Esophagus muscularis mucosa (tissue), 4 donors: Measurements from ENCODE around the gene PPP1R14B. TPM values are rescaled to one million over a fixed set of nuclear protein-coding genes. Genes with fewer than 3 reads are reported as not detected.

Experiments
- DNase-seq: peaks from one replicate; pipeline ENCODE4 v3.0.0-alpha.2; 2017; ENCODE audit errors: extremely low spot score
- H3K27ac ChIP-seq, 4 donors: fragments of 200-600 bp; sonication (generic); replicated peaks in 1 of 4; 1 replicate in 3 of 4; 2 replicates in 1 of 4; pipeline ENCODE4 v1.5.1; 2016 to 2019; ENCODE audit warnings: mild to moderate bottlenecking in 1 of 4
- H3K27me3 ChIP-seq, 4 donors: fragments of 200-600 bp; sonication (generic); one replicate each; pipeline versions ENCODE4 v1.5.1 to v1.6.0; 2016 to 2019
- H3K36me3 ChIP-seq, 4 donors: fragments of 200-600 bp; sonication (generic); one replicate each; pipeline ENCODE4 v1.5.1; 2016 to 2019
- H3K4me1 ChIP-seq, 4 donors: fragments of 200-600 bp; sonication (generic); one replicate each; pipeline ENCODE4 v1.5.1; 2016 to 2019
- H3K4me3 ChIP-seq, 4 donors: fragments of 200-600 bp; sonication (generic); 1 replicate in 2 of 4; 2 replicates in 2 of 4; pipeline ENCODE4 v1.5.1; 2016 to 2019; ENCODE audit warnings: mild to moderate bottlenecking in 4 of 4, moderate library complexity in 1 of 4
- H3K9me3 ChIP-seq, 4 donors: fragments of 200-600 bp; sonication (generic); 1 replicate in 3 of 4; 2 replicates in 1 of 4; pipeline ENCODE4 v1.5.1; 2016 to 2019
- EP300 ChIP-seq: sonication (generic); formaldehyde crosslinking; IDR thresholded peaks from one replicate; pipeline ENCODE4 v1.6.1; 2017; ENCODE audit warnings: antibody characterized with exemption
- POLR2A ChIP-seq: fragments of 450-650 bp; IDR thresholded peaks from one replicate; pipeline ENCODE4 v1.6.1; 2017; ENCODE audit warnings: antibody characterized with exemption, moderate library complexity, mild to moderate bottlenecking, low read depth
- POLR2AphosphoS5 ChIP-seq, 2 donors: sonication (generic); formaldehyde crosslinking; IDR thresholded peaks; one replicate each; pipeline ENCODE4 v1.6.1; 2017; ENCODE audit warnings: antibody characterized with exemption in 2 of 2
- WGBS: methylation state at CpG from one replicate; pipeline ENCODE4 v1.1.5; 2018; 5-methylcytosine and 5-hydroxymethylcytosine counted together
- intact Hi-C: fragments of 100-400 bp; cut with DNase I; formaldehyde crosslinking; loops from one replicate; pipeline ENCODE4 v1.15.1; 2023
- total RNA-seq, 4 donors: library from RNA; depleted of rRNA; stranded (reverse); fragments of >200 nt; gene quantifications; one replicate each; pipeline versions ENCODE4 v1.1.0 to v1.2.1, GENCODE V29; 2016
- TF ChIP-seq, protein P1 (sequence below), 3 experiments: fragments of 200-600 bp in 2 of 3; fragments of 450-650 bp in 1 of 3; sonication (generic) in 2 of 3; IDR thresholded peaks; one replicate each; pipeline ENCODE4 v1.5.1; 2017 to 2019; ENCODE audit warnings: antibody characterized with exemption in 3 of 3, mild to moderate bottlenecking in 2 of 3, moderate library complexity in 1 of 3

The PPP1R14B gene, protein sequence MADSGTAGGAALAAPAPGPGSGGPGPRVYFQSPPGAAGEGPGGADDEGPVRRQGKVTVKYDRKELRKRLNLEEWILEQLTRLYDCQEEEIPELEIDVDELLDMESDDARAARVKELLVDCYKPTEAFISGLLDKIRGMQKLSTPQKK
- total RNA-seq: 10 to 100 TPM; 50.4 to 92.9 (median 79.8) TPM

DNA sequence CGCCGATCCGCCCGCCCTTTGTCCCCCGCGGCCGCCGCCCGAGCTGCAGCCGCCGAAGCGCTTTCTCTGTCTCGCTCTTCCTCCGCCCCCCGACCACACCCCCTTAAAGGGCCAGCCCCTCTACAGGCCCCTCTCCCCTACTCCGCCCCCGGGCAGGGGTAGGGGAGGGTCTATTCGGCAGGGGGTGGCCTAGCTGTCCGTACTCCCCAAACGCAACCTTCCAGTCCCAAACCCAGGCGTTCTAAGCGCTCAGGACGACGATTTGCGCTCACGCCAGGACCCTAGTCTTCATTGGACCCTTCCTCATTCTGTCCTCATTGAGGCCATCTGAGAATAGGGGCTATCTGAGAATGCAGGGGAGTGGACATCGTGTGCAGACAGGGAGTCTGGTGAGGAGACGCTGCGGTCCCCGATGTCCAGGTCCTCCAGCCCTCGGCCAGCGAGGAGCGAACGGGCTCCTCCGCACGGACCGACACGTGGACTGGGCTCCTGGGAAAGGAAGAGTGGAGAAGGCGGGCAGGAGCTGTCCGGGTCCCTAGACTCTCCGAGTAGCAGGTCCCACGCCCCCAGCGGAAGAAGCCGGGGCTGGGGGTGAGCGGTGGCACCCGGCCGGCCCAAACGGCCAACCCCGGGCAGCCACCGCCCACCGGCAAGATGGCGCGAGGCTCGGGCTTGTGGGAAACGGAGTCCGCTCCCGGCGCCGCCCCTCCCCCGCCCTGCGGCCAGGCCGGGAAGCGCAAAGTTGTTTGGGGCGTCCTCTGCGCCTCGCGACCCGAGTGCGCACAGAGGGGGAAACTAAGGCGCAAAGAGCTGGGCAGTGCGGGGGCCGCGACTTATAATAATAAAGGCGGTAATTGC is at the start of gene PPP1R14B:
Gene PPP1R14B, minus strand, starts transcription at position 73 of the 858 bp plus-strand sequence. CDS start 270 bp downstream, outside the sequence.
- Histone ChIP-seq H3K4me1 (peaks cover 42 to 75% (median 62%) of the 10 kb centered on the region in 4 donors), H3K4me3 (peak within 1 kb of the TSS; percentile 65 to 86 (median 72)), H3K27me3 (no peaks in the 10 kb centered on the region), H3K36me3 (peaks cover 7 to 17% (median 16%) of the 10 kb centered on the region in 4 donors), H3K27ac (peak within 1 kb of the TSS; percentile 85 to 95 (median 86)), H3K9me3 (no peaks in the 10 kb centered on the region)
- TF ChIP-seq, protein P1, sequence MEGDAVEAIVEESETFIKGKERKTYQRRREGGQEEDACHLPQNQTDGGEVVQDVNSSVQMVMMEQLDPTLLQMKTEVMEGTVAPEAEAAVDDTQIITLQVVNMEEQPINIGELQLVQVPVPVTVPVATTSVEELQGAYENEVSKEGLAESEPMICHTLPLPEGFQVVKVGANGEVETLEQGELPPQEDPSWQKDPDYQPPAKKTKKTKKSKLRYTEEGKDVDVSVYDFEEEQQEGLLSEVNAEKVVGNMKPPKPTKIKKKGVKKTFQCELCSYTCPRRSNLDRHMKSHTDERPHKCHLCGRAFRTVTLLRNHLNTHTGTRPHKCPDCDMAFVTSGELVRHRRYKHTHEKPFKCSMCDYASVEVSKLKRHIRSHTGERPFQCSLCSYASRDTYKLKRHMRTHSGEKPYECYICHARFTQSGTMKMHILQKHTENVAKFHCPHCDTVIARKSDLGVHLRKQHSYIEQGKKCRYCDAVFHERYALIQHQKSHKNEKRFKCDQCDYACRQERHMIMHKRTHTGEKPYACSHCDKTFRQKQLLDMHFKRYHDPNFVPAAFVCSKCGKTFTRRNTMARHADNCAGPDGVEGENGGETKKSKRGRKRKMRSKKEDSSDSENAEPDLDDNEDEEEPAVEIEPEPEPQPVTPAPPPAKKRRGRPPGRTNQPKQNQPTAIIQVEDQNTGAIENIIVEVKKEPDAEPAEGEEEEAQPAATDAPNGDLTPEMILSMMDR (IDR thresholded peaks at IDR 0.05): peak in 2 of 3 experiments; percentile 18
- no peak for TF ChIP-seq EP300
- TF ChIP-seq POLR2A: peak; percentile 12
- peak; percentile 73 to 76 for TF ChIP-seq POLR2AphosphoS5 (IDR thresholded peaks at IDR 0.05)
- DNase-seq: no peak
- intact Hi-C loops: no loop called here
- 4% methylated on average over 10 of the region's 74 CpGs for WGBS

DNA sequence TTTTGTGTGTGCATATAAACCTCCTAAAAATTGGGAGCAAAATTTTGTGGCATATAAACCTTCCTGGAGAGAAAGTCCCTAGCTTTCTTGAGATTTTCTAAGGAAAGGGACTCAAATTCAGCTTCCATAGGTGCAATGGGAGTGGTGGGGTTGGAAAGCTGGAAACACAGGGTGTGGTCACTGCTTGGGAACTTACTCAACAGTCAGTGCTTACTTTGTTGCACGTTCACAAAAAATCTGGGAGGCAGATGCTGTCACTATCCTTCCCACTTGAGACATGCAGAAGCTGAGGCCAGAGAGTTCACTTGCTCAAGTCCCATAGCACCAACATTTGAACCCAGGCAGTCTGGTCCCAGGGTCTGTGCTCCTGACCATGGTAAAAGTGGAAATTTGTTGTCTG is 49.5 kb upstream of the PPP1R14B start:
- TF ChIP-seq POLR2AphosphoS5 (IDR thresholded peaks at IDR 0.05): no peak
- TF ChIP-seq, protein P1 (IDR thresholded peaks at IDR 0.05): no peak
- TF ChIP-seq EP300: no peak
- no peak for TF ChIP-seq POLR2A
- H3K9me3 ChIP-seq: no peaks in the 10 kb centered on the region
- no peak overlapping the region for H3K4me3 ChIP-seq
- 43% methylated on average over 1 of the region's 1 CpG for WGBS
- H3K27ac ChIP-seq: no peak overlapping the region
- peaks cover 34 to 42% (median 41%) of the 10 kb centered on the region in 4 donors for H3K4me1 ChIP-seq
- H3K27me3 ChIP-seq: peaks cover 16 to 99% (median 61%) of the 10 kb centered on the region in 4 donors
- no peak for DNase-seq
- intact Hi-C loops: loop anchor here (5.0 kb wide), 1 partner anchor 94 kb away; no protein-coding TSS in a partner anchor
- H3K36me3 ChIP-seq: no peaks in the 10 kb centered on the region

DNA sequence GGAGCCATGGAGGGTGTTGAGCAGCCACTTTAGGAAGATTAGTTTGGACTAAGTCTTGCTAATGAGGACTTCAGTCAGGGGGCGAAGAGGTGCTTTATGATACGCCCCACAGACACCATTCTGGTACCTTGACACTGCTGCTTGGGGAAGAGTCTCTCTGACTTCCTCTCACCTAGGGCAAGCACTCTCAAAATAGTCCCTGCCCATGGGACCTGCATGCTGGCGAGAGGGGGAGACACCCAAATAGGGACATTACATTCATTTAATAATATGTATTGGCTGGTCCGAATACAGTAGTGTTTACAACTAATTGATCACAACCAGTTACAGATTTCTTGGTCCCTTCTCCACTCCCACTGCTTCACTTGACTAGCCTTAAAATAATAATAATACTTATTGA is 49.0 kb upstream of the PPP1R14B start:
- WGBS: 95% methylated on average over 4 of the region's 4 CpGs
- Histone ChIP-seq H3K27me3 (peaks cover 16 to 100% (median 65%) of the 10 kb centered on the region in 4 donors), H3K27ac (no peak overlapping the region), H3K4me1 (peaks cover 35 to 41% (median 40%) of the 10 kb centered on the region in 4 donors), H3K9me3 (no peaks in the 10 kb centered on the region), H3K4me3 (no peak overlapping the region), H3K36me3 (no peaks in the 10 kb centered on the region)
- TF ChIP-seq POLR2AphosphoS5 (IDR thresholded peaks at IDR 0.05): no peak
- TF ChIP-seq, protein P1 (IDR thresholded peaks at IDR 0.05): no peak
- TF ChIP-seq EP300: no peak
- TF ChIP-seq POLR2A: no peak
- intact Hi-C loops: loop anchor here (5.0 kb wide), 1 partner anchor 93 kb away; no protein-coding TSS in a partner anchor
- DNase-seq: no peak

DNA sequence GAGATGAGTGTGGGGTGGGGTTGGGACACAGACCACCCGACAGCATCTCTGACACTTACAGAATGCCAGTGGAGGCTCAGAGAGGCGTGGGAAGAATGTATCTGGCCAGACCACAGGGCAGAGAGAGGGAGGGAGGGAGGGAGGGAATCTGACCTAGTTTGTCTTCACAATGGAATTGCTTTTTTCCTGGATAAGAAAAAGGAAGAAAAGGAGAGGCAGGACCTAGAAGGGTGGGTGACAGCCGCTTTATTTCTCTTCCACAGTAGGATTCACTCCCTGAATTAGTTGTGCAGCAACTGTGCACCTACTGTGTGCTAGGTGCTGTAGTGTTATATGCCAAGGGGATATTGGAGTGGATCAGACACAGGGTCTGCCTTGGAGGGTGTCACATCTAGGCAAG is 48.0 kb upstream of the PPP1R14B start:
- peaks cover 0 to 2% (median 0%) of the 10 kb centered on the region in 4 donors for H3K36me3 ChIP-seq
- H3K4me1 ChIP-seq: peaks cover 25 to 33% (median 31%) of the 10 kb centered on the region in 4 donors
- 44% methylated on average over 3 of the region's 3 CpGs for WGBS
- H3K4me3 ChIP-seq: no peak overlapping the region
- H3K9me3 ChIP-seq: no peaks in the 10 kb centered on the region
- intact Hi-C loops: loop anchor here (5.0 kb wide), 1 partner anchor 92 kb away; no protein-coding TSS in a partner anchor
- TF ChIP-seq EP300: no peak
- no peak overlapping the region for H3K27ac ChIP-seq
- peaks cover 13 to 100% (median 62%) of the 10 kb centered on the region in 4 donors for H3K27me3 ChIP-seq
- no peak for DNase-seq
